Brain microvascular endothelial cell (primary cell): ENCODE measurements around the gene TNNT1.

ENCODE experiments used
- DNase-seq: peaks from one replicate; pipeline ENCODE4 v3.0.0-alpha.2; 2020
- H3K27ac ChIP-seq: fragments of 250-450 bp; sonication (Bioruptor Pico); 2 replicates; pipeline ENCODE4 v1.5.1; 2020; ENCODE audit warnings: mild to moderate bottlenecking, moderate library complexity
- H3K27me3 ChIP-seq: fragments of 250-450 bp; sonication (Bioruptor Pico); replicated peaks from 2 replicates; pipeline ENCODE4 v1.5.1; 2020; ENCODE audit warnings: mild to moderate bottlenecking
- H3K36me3 ChIP-seq: fragments of 250-450 bp; sonication (Bioruptor Pico); replicated peaks from 2 replicates; pipeline ENCODE4 v1.5.1; 2020; ENCODE audit warnings: mild to moderate bottlenecking
- H3K4me3 ChIP-seq: 2 replicates; pipeline ENCODE4 v1.5.1; 2011; ENCODE audit warnings: low read depth, mild to moderate bottlenecking, control low read depth, low read length, moderate library complexity
- in situ Hi-C: cut with HindIII; loops from 2 replicates; pipeline ENCODE4 v1.10.0; 2017; ENCODE audit warnings: low sequenced_read_pairs, low pct_ligation_motif_present
- TF ChIP-seq, protein P1 (sequence below): IDR thresholded peaks from 2 replicates; pipeline ENCODE4 v1.5.1; 2011; ENCODE audit warnings: low read depth, mild to moderate bottlenecking, moderate library complexity, low read length, control low read depth, inconsistent platforms; ENCODE audit errors: missing control alignments

The TNNT1 gene

DNA sequence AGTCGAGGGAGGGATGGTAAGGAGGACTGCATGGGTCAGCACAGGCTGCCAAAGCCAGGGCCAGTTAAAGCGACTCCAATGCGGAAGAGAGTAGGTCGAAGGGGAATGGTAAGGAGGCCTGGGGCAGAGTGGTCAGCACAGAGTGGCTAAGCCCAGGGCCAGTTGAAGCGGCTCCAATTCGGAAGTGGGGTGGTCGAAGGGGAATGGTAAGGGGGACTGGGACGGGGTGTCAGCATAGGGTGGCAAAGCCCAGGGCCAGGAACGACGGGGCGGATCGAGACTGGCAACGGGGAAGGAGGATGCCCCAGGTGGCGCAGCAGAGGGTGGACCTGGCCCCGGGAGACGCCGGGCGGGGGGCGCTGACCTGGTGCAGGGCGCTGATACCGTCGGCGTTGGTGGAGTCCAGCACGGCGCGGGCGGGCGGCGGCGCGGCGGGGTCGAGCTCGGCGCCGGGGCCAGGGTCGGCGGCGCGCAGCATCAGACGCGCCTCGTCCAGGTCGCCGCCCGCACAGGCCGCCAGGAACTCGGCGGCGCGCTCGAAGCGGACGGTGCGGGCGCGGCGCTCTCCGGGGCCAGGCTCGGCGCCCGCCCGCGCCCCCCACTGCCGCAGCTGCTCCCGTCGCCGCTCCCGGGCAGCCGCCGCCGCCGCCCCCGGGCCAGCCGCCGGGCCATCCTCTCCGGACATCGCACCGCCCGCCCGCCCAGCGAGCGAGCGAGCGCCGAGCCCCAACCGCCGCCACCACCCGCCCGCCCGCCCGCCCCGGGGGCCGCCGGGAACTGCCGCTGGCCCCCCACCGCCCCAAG, 31.9 kb downstream of the TNNT1 start, which contains the start of gene PPP1R12C:
Gene PPP1R12C (minus strand): TSS at position 779 of the 804 bp plus-strand sequence. CDS start 94 bp downstream, at position 685.
- Histone ChIP-seq H3K27me3 (no peaks in the 10 kb centered on the region), H3K27ac (peak within 1 kb of the TSS; percentile 80), H3K36me3 (peaks cover 4% of the 10 kb centered on the region), H3K4me3 (peak within 1 kb of the TSS; percentile 92)
- DNase-seq = no peak
- in situ Hi-C loops = loop anchor here (10.0 kb wide), 1 partner anchor 58 kb away; no protein-coding TSS in a partner anchor
- TF ChIP-seq, protein P1, sequence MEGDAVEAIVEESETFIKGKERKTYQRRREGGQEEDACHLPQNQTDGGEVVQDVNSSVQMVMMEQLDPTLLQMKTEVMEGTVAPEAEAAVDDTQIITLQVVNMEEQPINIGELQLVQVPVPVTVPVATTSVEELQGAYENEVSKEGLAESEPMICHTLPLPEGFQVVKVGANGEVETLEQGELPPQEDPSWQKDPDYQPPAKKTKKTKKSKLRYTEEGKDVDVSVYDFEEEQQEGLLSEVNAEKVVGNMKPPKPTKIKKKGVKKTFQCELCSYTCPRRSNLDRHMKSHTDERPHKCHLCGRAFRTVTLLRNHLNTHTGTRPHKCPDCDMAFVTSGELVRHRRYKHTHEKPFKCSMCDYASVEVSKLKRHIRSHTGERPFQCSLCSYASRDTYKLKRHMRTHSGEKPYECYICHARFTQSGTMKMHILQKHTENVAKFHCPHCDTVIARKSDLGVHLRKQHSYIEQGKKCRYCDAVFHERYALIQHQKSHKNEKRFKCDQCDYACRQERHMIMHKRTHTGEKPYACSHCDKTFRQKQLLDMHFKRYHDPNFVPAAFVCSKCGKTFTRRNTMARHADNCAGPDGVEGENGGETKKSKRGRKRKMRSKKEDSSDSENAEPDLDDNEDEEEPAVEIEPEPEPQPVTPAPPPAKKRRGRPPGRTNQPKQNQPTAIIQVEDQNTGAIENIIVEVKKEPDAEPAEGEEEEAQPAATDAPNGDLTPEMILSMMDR = no peak

DNA sequence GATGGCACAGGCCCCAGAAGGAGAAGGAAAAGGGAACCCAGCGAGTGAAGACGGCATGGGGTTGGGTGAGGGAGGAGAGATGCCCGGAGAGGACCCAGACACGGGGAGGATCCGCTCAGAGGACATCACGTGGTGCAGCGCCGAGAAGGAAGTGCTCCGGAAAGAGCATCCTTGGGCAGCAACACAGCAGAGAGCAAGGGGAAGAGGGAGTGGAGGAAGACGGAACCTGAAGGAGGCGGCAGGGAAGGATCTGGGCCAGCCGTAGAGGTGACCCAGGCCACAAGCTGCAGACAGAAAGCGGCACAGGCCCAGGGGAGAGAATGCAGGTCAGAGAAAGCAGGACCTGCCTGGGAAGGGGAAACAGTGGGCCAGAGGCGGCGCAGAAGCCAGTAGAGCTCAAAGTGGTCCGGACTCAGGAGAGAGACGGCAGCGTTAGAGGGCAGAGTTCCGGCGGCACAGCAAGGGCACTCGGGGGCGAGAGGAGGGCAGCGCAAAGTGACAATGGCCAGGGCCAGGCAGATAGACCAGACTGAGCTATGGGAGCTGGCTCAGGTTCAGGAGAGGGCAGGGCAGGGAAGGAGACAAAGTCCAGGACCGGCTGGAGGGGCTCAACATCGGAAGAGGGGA, 32.7 kb downstream of the TNNT1 start:
- peak overlapping the region; percentile 92 for H3K4me3 ChIP-seq
- TF ChIP-seq, protein P1 = no peak
- peak overlapping the region; percentile 63 for H3K27ac ChIP-seq
- in situ Hi-C loops = loop anchor here (10.0 kb wide), 1 partner anchor 58 kb away; no protein-coding TSS in a partner anchor
- peaks cover 4% of the 10 kb centered on the region for H3K36me3 ChIP-seq
- no peaks in the 10 kb centered on the region for H3K27me3 ChIP-seq
- peak; percentile 56 for DNase-seq

DNA sequence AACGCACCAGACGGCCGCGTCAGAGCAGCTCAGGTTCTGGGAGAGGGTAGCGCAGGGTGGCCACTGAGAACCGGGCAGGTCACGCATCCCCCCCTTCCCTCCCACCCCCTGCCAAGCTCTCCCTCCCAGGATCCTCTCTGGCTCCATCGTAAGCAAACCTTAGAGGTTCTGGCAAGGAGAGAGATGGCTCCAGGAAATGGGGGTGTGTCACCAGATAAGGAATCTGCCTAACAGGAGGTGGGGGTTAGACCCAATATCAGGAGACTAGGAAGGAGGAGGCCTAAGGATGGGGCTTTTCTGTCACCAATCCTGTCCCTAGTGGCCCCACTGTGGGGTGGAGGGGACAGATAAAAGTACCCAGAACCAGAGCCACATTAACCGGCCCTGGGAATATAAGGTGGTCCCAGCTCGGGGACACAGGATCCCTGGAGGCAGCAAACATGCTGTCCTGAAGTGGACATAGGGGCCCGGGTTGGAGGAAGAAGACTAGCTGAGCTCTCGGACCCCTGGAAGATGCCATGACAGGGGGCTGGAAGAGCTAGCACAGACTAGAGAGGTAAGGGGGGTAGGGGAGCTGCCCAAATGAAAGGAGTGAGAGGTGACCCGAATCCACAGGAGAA, 33.5 kb downstream of the TNNT1 start:
- H3K4me3 ChIP-seq = peak overlapping the region; percentile 92
- no peaks in the 10 kb centered on the region for H3K27me3 ChIP-seq
- H3K27ac ChIP-seq = peak overlapping the region; percentile 34
- H3K36me3 ChIP-seq = peaks cover 4% of the 10 kb centered on the region
- DNase-seq = peak; percentile 43
- TF ChIP-seq, protein P1 = no peak
- in situ Hi-C loops = loop anchor here (10.0 kb wide), 1 partner anchor 59 kb away; no protein-coding TSS in a partner anchor

DNA sequence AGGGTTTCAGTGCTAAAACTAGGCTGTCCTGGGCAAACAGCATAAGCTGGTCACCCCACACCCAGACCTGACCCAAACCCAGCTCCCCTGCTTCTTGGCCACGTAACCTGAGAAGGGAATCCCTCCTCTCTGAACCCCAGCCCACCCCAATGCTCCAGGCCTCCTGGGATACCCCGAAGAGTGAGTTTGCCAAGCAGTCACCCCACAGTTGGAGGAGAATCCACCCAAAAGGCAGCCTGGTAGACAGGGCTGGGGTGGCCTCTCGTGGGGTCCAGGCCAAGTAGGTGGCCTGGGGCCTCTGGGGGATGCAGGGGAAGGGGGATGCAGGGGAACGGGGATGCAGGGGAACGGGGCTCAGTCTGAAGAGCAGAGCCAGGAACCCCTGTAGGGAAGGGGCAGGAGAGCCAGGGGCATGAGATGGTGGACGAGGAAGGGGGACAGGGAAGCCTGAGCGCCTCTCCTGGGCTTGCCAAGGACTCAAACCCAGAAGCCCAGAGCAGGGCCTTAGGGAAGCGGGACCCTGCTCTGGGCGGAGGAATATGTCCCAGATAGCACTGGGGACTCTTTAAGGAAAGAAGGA, 34.4 kb downstream of the TNNT1 start:
- peak overlapping the region; percentile 9 for H3K27ac ChIP-seq
- in situ Hi-C loops = loop anchor here (10.0 kb wide), 1 partner anchor 60 kb away; no protein-coding TSS in a partner anchor
- no peaks in the 10 kb centered on the region for H3K27me3 ChIP-seq
- TF ChIP-seq, protein P1 = no peak
- H3K4me3 ChIP-seq = no peak overlapping the region
- H3K36me3 ChIP-seq = peaks cover 4% of the 10 kb centered on the region
- no peak for DNase-seq

DNA sequence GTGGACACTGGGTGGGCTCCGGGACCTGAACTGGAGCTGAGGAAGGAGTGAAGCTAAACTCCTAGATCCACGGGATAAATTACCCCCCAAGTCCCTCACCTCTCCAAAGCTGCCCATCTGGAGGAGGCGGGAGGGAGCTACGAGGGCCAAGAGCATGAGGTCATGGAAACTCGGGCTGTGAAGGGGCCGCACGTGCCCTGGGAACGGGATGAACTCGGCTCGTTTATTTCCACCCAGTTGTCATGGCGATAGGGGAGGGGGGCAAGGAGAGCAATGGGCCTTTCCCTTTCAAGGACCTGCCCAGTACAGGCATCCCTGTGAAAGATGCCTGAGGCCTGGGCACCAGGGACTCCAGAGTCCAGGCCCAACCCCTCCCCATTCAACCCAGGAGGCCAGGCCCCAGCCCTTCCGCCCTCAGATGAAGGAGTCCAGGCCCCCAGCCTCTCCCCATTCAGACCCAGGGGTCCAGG, 35.4 kb downstream of the TNNT1 start:
- TF ChIP-seq, protein P1 = no peak
- H3K27ac ChIP-seq = peak overlapping the region; percentile 46
- H3K27me3 ChIP-seq = no peaks in the 10 kb centered on the region
- peak; percentile 88 for DNase-seq
- in situ Hi-C loops = loop anchor here (10.0 kb wide), 1 partner anchor 61 kb away; no protein-coding TSS in a partner anchor
- H3K36me3 ChIP-seq = peaks cover 4% of the 10 kb centered on the region
- no peak overlapping the region for H3K4me3 ChIP-seq
